Measurements from ENCODE around the gene TSPAN5. TPM values are rescaled to one million over a fixed set of nuclear protein-coding genes. Genes with fewer than 3 reads are reported as not detected.

The TSPAN5 gene
- polyA plus RNA-seq, 1 experiment = 190 TPM

DNA sequence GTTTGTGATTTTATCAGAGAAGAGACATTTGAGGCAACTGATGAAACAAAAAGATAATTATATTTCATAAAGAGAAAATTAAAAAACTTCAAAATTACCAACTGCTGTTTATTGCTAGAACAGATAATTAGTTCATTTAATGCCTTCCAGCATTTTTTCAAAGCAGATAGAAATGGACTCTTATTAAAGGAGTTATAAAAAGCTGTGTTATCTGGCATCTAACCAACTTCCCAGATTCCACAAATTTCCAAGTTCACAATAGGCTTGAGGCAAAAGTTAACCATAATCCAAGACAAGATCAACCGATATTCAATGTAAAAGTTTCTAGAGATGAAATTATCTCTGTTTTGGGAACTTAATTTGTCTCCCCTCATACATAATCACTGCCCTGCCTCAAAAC is 152.4 kb downstream of the TSPAN5 start:
- TF ChIP-seq, protein P1, sequence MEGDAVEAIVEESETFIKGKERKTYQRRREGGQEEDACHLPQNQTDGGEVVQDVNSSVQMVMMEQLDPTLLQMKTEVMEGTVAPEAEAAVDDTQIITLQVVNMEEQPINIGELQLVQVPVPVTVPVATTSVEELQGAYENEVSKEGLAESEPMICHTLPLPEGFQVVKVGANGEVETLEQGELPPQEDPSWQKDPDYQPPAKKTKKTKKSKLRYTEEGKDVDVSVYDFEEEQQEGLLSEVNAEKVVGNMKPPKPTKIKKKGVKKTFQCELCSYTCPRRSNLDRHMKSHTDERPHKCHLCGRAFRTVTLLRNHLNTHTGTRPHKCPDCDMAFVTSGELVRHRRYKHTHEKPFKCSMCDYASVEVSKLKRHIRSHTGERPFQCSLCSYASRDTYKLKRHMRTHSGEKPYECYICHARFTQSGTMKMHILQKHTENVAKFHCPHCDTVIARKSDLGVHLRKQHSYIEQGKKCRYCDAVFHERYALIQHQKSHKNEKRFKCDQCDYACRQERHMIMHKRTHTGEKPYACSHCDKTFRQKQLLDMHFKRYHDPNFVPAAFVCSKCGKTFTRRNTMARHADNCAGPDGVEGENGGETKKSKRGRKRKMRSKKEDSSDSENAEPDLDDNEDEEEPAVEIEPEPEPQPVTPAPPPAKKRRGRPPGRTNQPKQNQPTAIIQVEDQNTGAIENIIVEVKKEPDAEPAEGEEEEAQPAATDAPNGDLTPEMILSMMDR (IDR thresholded peaks at IDR 0.05; ENCODE audit: low read depth, low read length) = no peak
- Histone ChIP-seq H3K9me3 (ENCODE audit: control insufficient read depth, insufficient read depth, low read length) (no peaks in the 10 kb centered on the region), H3K27ac (ENCODE audit: low read depth, low read length) (no peak overlapping the region), H3K4me3 (ENCODE audit: low read depth, low read length) (no peak overlapping the region), H3K27me3 (ENCODE audit: control insufficient read depth, insufficient read depth, low read length) (no peaks in the 10 kb centered on the region)
- POLR2A ChIA-PET = interaction anchor here (0.5 kb wide), 1 partner anchor 10 kb away, joined by 6 read pairs; no protein-coding TSS in a partner anchor
- DNase-seq (ENCODE audit: low read depth, low spot score) = no peak
- CTCF ChIA-PET = interaction anchor here (0.6 to 1.6 kb wide), 4 partner anchors 9 to 550 kb away, joined by 3 to 5 read pairs (median 4); no protein-coding TSS in a partner anchor

DNA sequence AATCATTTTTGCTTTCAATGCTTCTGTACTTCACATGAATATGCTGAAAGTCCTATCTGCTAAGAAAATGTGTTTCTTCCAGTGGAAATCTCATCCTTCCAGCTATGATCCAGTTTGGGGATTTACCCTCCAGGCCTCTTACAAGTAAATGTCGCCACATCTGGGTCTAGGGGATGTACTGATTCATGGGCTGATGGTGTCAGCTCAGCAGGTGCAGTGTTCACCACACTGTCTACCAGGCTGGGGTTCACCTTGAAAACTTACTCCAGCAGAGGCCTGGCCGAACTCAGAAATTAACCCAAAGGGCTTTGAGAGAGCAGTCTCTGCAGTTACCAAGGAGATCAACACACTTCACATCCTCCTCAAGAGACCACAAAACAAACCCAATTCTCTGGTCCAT is 154.3 kb downstream of the TSPAN5 start:
- POLR2A ChIA-PET = no interaction called here
- TF ChIP-seq, protein P1 (IDR thresholded peaks at IDR 0.05; ENCODE audit: low read depth, low read length) = no peak
- CTCF ChIA-PET = no interaction called here

DNA sequence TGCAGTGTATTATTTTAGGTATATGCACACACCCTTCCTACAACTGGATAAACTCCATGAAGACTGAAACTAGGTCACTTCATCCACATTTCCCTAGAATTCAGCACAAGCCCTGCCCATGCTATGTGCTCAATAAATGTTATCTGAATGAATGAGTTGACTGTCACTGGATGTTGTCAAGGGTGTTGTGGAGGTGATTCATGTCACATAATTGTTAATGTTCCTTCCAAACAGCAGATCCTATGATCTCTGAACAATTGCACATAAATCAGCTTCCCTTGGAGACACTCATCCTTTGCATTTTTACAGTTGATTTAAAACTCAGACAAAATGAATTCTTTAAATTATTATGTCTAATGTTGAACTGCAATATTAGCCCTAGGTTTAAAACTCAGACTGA is 154.7 kb downstream of the TSPAN5 start:
- DNase-seq (ENCODE audit: low read depth, low spot score) = no peak
- CTCF ChIA-PET = no interaction called here

More for the DNA sequence above, 154.3 kb downstream of the TSPAN5 start:
- Histone ChIP-seq H3K27me3 (ENCODE audit: control insufficient read depth, insufficient read depth, low read length) (no peaks in the 10 kb centered on the region), H3K27ac (ENCODE audit: low read depth, low read length) (no peak overlapping the region), H3K9me3 (ENCODE audit: control insufficient read depth, insufficient read depth, low read length) (no peaks in the 10 kb centered on the region), H3K4me3 (ENCODE audit: low read depth, low read length) (no peak overlapping the region)
- DNase-seq (ENCODE audit: low read depth, low spot score) = no peak

DNA sequence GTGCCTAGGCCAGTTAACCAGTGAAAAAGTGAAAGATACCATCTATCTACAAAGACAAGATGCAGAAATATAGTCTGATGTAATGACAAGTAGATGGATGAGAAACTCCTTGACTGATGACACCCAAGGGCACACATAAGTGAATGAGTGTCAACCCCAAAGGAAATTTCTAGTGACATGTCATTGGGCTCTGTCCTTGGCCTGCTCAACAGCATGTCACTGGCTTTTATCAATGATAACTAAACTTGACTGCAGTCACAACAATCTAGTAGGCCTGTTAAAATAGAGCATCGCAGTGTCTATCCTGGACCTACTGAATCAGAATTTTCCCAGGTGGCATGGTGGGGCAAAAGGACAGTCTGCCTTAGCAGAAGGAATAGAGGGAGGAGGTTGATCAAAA is 155.8 kb downstream of the TSPAN5 start:
- TF ChIP-seq, protein P1 (IDR thresholded peaks at IDR 0.05; ENCODE audit: low read depth, low read length) = no peak
- POLR2A ChIA-PET = no interaction called here
- Histone ChIP-seq H3K27ac (ENCODE audit: low read depth, low read length) (no peak overlapping the region), H3K4me3 (ENCODE audit: low read depth, low read length) (no peak overlapping the region), H3K27me3 (ENCODE audit: control insufficient read depth, insufficient read depth, low read length) (no peaks in the 10 kb centered on the region), H3K9me3 (ENCODE audit: control insufficient read depth, insufficient read depth, low read length) (no peaks in the 10 kb centered on the region; the same call in 1 of the 2 replicates)
- CTCF ChIA-PET = interaction anchor here (0.6 kb wide), 1 partner anchor 875 kb away, joined by 7 read pairs; no protein-coding TSS in a partner anchor
- DNase-seq (ENCODE audit: low read depth, low spot score) = no peak

More for the DNA sequence above, 154.7 kb downstream of the TSPAN5 start:
- POLR2A ChIA-PET = no interaction called here
- no peaks in the 10 kb centered on the region; the same call in 1 of the 2 replicates for H3K9me3 ChIP-seq (ENCODE audit: control insufficient read depth, insufficient read depth, low read length)
- TF ChIP-seq, protein P1 (IDR thresholded peaks at IDR 0.05; ENCODE audit: low read depth, low read length) = no peak
- no peak overlapping the region for H3K27ac ChIP-seq (ENCODE audit: low read depth, low read length)
- no peak overlapping the region for H3K4me3 ChIP-seq (ENCODE audit: low read depth, low read length)
- no peaks in the 10 kb centered on the region for H3K27me3 ChIP-seq (ENCODE audit: control insufficient read depth, insufficient read depth, low read length)

DNA sequence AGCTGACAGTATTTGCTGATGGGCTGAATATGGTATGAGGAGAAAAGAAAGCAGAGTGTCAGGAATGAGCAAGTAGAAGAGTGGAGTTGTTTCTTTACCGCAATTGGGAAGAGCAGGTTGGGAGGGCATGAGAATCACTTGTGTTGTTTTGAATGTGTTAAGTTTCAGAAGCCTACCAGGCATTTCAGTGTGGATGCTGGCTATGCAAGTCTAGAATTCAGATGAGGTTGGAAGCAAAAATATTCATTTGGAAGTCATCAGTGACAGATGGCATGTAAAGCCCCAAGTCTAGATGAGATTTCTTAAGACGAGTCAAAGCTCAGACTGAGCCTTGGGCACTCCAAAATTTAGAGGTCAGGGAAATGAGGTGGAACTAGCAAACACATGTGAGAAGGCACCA is 156.4 kb downstream of the TSPAN5 start:
- POLR2A ChIA-PET = no interaction called here
- Histone ChIP-seq H3K9me3 (ENCODE audit: control insufficient read depth, insufficient read depth, low read length) (no peaks in the 10 kb centered on the region; the same call in 1 of the 2 replicates), H3K27ac (ENCODE audit: low read depth, low read length) (no peak overlapping the region), H3K27me3 (ENCODE audit: control insufficient read depth, insufficient read depth, low read length) (no peaks in the 10 kb centered on the region), H3K4me3 (ENCODE audit: low read depth, low read length) (no peak overlapping the region)
- DNase-seq (ENCODE audit: low read depth, low spot score) = no peak
- CTCF ChIA-PET = no interaction called here
- TF ChIP-seq, protein P1 (IDR thresholded peaks at IDR 0.05; ENCODE audit: low read depth, low read length) = no peak

Measured in AG04450 (cell line).